HPDE6-E6E7 (cell line): Measurements from ENCODE around the gene CAMK1.

Source experiments
- DNase-seq: peaks from one replicate; pipeline ENCODE4 v3.0.0; 2011; ENCODE audit warnings: missing footprints; ENCODE audit errors: extremely low spot score

The CAMK1 gene

DNA sequence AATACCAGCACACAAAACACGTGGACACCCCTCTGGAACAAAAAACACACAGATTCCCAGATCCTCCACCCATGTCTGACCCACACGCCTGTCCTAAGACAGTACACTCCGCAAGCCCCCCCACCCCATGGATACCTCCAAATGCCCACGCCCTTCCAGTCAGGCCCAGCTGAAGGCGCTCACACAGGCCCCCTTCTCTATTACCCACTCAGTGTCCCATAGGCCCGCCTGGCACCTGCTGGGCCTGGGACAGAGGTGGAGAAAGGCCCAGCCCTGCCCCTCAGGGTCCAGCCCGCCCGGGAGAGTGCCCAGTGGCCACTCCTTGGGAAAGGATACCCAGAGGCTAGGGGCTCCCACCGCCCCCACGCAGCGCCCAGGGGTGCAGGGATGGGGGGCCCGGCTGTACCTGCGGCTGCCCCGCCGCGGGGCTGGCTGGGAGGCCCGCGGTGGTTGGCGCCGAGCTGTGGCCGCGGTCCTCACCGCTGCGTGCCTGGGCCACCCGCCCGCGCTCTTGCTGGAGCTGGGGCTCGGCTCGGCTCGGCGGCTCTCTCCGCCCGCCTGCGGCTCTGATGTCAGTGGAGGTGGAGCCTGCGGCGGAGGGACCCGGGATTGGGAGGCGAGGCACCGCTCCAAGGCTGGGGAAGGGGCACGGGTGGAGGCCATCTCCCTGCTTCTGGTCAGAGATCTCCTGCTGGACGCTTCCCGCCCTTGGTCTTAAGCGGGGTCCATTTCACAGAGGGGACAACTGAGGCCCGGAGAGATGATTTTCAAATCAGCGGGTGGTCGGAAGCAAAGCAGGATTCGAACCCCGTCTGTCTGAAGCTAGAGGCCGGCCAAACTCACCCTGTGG is at the start of gene CAMK1:
TSS of gene CAMK1 (minus strand) at position 522 of the 850 bp plus-strand sequence. CDS start 2,198 bp downstream, outside the sequence.
- DNase-seq, result peak; percentile 47

DNA sequence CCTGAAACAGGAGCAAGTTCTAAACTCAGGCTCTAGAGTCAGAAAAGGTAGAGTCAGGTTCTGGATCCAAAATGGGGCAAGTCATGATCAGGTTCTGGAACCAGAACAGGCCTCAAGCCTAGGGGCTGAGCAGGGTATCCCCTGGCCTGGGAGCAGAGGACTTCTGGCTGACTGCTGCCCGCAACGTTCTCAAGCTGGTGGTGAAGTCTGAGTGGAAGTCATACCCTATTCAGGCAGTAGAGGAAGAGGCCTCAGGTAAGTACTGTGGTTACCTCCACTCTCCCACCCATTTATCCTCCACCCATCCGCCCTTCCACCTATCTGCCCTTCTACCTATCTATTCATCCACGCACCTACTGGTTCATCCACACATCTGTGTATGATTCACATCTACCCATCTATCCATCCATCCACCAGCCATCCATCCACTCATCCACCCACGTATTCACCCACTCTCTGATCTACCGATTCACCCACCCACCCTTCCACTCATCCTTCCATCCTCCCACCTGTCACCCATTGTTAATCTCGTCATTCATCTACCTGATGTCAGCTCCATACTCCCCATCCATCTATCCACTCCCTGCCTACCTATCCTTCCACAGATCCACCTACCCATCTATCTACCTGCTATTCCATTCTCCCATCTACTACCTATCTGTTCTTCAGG is 49.1 kb upstream of the CAMK1 start:
- no peak for DNase-seq

DNA sequence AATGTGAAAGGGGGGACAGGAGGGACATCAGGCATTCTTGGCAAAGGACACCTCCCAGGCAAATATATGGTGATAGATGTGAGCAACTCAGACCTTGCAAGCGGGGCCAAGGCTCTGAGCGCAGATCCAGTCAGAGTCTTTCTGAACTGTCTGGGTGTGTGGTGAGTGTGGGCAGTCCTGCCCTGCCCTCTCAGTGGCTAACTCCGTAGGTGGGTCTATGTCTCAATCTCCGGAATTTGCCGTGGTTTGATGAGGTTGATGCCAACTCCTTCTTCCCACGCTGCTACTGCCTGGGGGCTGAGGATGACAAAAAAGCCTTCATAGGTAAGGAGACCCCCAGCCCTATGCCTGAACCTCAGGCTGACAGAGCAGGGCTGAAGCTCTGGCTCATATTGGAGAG is 47.7 kb upstream of the CAMK1 start:
- DNase-seq, result no peak

DNA sequence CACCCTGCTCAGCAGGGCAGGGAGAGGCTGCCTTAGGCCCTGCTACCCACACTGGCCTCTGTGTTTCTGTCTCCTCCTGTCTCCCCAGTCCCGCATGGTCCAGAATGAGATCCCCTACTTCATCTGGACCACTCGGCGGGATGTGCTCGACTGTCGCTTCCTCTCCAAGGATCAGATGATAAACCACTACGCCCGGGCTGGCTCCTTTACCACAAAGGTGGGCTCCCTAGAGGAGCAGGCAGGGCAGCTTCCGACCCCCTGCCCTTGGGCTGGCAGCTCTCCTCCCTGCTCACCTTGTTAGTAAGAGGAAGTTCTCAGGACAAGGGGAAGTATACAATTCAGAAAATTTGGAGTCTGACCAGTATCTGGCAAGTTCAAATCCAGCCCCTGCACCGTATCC is 46.2 kb upstream of the CAMK1 start:
- DNase-seq, result no peak

- DNase-seq, result no peak
These were observed 43.2 kb upstream of the CAMK1 start for GRCh38 chr3:9812870-9813483.

GRCh38 chr3:9810846-9811245 is 41.1 kb upstream of the CAMK1 start:
- no peak for DNase-seq

GRCh38 chr3:9810433-9810770 is 40.7 kb upstream of the CAMK1 start:
- no peak for DNase-seq

DNA sequence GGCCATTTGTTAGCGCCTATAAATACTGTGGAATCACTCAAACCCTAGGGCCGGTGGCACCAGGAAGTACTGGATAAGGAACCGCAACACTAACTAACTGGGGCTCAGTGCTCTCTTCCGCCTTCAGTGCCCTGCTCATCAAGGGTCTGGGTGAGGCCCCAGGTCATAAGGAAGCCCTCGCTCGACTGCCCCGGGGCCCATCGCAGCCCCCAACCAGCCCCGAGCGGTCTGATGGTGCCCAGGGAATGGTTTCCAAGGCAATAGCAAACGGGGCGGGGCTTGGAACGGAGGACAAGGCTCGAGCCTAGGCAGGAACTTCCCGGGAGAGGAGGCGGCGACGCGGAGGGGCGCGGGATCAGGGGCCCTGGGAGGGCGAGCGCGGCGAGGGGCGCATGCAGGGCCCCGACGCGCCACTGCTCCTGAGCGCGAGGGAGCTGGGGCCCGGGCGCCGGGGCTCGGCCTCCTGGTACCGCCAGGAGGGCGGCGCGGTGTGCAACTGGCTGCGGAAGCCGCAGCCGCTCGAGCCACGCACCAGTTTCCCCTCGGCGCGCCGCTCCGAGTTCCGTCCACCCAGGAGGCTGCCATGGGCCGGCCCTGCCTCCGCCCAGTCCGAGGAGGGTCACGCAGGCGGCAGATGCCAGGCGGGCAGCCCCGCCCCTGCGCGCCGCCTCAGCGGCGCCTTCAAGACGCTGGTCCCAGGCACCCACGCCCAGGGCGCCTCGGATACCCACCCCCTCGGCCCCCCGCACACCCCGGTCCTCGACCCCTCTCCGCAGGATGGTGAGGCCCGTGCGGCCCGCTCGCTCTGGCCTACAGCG is 40.1 kb upstream of the CAMK1 start, which contains the start of gene TTLL3:
TSS of gene TTLL3 (plus strand) at position 648 of the 818 bp plus-strand sequence. CDS start 400 bp downstream, outside the sequence.
- DNase-seq, result no peak

GRCh38 chr3:9809239-9809614 is 39.5 kb upstream of the CAMK1 start:
- no peak for DNase-seq

DNA sequence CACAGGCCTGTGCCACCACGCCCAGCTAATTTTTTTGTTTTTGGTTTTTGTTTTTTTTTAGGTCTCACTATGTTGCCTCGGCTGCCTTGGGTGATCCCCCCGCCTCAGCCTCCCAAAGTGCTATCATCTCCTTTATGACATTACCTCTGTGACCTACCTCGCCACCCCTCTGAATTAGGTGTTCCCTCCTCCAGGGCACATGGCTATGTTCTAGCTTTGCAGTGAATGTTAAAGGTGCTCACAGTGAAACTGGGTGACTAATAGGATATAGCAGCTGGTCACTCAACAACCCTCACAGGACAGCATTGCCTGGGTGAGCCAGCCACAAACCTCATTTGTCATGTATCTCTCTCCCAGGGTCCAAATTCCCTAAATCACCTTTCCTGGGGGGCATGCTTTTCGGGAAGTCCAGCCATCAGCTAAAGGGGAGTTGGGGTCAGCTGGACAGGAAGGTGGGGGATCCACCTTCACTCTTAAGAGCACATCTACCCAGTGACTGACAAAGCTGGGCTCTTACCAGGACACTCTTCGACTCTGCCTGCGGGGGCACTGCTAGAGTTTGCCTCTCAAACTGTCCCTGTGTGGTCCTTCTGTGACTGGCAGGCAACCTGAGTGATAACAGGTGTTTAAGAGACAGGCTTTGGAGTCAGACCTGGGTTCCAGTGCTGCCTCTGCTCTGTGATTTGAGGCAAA is 38.7 kb upstream of the CAMK1 start:
- DNase-seq, result no peak

DNA sequence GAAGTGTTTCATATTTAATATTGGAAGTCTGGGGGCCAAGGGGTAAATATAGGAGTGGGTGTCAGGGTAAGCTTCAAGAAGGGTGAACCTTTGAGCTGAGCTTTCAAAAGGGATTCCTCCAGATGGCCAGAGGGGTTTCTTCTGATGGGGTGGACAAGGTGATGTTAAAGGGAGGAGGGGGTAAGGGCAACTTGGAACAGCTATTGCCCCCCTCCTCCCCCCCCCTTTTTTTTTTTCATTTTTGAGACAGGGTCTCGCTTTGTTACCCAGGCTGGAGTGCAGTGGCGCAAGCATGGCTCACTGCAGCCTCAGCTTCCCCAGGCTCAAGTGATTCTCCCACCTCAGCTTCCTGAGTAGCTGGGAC is 38.2 kb upstream of the CAMK1 start:
- DNase-seq, result no peak

GRCh38 chr3:9806688-9807589 is 37.2 kb upstream of the CAMK1 start:
- DNase-seq, result no peak

GRCh38 chr3:9806137-9806536 is 36.4 kb upstream of the CAMK1 start:
- no peak for DNase-seq

DNA sequence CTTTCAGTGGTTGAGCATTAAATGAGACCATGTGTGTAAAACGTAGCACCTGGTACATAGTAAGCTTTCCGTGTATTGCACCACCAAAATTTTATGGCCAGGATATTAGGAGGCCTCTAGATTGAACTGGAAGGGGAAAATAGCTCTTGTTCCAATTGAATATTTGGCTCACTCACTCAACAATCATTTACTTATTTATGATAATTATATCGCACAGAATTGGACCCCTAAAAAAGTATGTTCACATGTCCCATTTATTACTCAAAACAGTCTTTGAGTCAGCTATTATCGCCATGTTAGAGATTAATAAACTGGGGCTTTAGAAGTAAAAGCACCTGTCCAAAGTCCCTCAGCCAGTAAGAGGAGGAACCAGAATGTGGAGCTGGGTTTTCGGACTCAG is 35.2 kb upstream of the CAMK1 start:
- no peak for DNase-seq

DNA sequence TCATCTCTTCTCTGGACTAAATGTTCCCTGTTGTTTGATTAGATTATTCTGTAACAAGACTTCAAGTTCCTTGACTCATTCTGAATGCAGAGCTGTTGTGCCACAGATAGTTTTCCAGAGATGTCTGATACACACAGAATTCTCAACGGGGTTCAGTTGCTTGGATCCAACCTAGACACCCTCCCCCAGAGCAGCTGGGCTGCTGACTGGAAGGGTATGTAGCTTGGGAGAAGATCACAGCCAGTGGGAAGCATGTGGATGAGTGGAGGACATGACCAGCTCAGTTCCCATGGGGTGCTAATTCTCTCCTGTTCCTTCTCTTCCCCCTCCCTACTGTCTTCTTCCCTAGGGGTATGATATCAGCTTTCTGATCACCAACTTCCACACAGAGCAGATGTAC is 33.7 kb upstream of the CAMK1 start:
- DNase-seq, result no peak

DNA sequence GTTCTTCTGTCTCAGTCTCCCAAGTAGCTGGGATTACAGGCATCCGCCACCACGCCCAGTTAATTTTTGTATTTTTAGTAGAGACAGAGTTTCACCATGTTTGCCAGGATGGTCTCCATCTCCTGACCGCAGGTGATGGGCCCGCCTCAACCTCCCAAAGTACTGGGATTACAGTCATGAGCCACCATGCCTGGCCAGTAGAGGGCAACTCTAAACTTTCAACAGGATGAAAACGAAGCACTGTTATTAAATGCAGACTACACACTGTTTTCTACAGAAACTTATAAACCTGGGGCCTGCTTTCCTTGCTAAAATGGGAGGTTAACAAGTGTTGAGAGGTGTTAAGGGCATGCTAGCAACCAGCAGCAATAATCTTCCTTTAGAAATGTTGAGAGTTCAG is 30.8 kb upstream of the CAMK1 start:
- DNase-seq, result no peak

GRCh38 chr3:9797196-9797945 is 27.6 kb upstream of the CAMK1 start:
- DNase-seq, result no peak

DNA sequence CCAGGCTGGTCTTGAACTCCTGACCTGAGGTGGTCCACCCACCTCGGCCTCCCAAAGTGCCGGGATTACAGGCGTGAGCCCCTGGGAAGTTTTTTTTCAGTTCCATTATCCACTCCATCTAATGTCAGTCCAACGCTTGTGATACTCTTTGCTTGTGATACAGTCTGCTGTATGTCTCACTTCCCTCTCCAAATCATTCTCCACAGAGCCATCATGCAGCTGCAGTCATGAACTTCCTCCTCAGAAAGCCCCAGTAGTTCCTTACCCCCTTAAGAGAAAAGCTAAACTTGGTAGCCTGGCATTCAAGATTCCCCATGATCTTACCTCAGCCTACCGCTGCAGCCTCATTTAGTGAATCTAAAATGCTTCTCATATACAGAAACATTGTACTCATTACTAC is 25.5 kb upstream of the CAMK1 start:
- no peak for DNase-seq

GRCh38 chr3:9794400-9794799 is 24.7 kb upstream of the CAMK1 start:
- no peak for DNase-seq
